Activated T-helper 1 cell treated with anti-CD3 and anti-CD28 coated beads, Interleukin-12 subunit alpha, Interleukin-12 subunit beta, Interleukin-2, Interleukin-4 antibody, amounts not matched to agents 30 ng/mL and 10 ng/mL and 1 ng/mL, durations not matched to agents 14 hours and 24 hours and 36 hours (primary cell): ENCODE results near the gene MPZL2. TPM values are rescaled to one million over a fixed set of nuclear protein-coding genes. Genes with fewer than 3 reads are reported as not detected.
"Not testable (repeated sequence)": the region's sequence is repeated elsewhere in the genome, so short reads cannot be mapped to it uniquely, and the experiment has no call there.

Experiments
- DNase-seq: peaks from one replicate; pipeline ENCODE4 v3.0.0; 2021; ENCODE audit warnings: low spot score
- H3K27ac Mint-ChIP-seq: one replicate; pipeline ENCODE4 v1.8.0; 2021; ENCODE audit warnings: mild to moderate bottlenecking, mixed read lengths
- H3K27me3 Mint-ChIP-seq: one replicate; pipeline ENCODE4 v1.8.0; 2022; ENCODE audit warnings: mild to moderate bottlenecking, moderate library complexity, mixed read lengths; ENCODE audit not compliant: insufficient read depth
- H3K36me3 Mint-ChIP-seq: one replicate; pipeline ENCODE4 v1.8.0; 2021; ENCODE audit warnings: low read depth, mixed read lengths
- H3K4me1 Mint-ChIP-seq: one replicate; pipeline ENCODE4 v1.8.0; 2021; ENCODE audit warnings: low read depth, mixed read lengths
- H3K4me3 Mint-ChIP-seq: one replicate; pipeline ENCODE4 v1.8.0; 2021; ENCODE audit warnings: mild to moderate bottlenecking, moderate library complexity, mixed read lengths
- H3K9me3 Mint-ChIP-seq: one replicate; pipeline ENCODE4 v1.8.0; 2021; ENCODE audit warnings: mixed read lengths
- intact Hi-C: fragments of 100-400 bp; cut with micrococcal nuclease; formaldehyde crosslinking; loops from one replicate; pipeline ENCODE4 v1.15.1; 2024
- total RNA-seq: library from RNA; stranded (reverse); gene quantifications from 2 replicates; pipeline ENCODE4 v1.2.3, GENCODE V29; 2022

The MPZL2 gene
- total RNA-seq, result 13.2 and 15.9 TPM in 2 replicates

- no peaks in the 10 kb centered on the region for H3K9me3 Mint-ChIP-seq
- H3K4me3 Mint-ChIP-seq, result peak within 1 kb of the TSS; percentile 80
- H3K27ac Mint-ChIP-seq, result peak within 1 kb of the TSS; percentile 41
- H3K36me3 Mint-ChIP-seq, result peaks cover 17% of the 10 kb centered on the region
- H3K27me3 Mint-ChIP-seq, result peaks cover 6% of the 10 kb centered on the region
- peaks cover 58% of the 10 kb centered on the region for H3K4me1 Mint-ChIP-seq
- no peak for DNase-seq
- intact Hi-C loops, result loop anchor here (1.0 to 2.0 kb wide), 2 partner anchors 12 to 13 kb away; partner anchors contain the start of gene MPZL3
These were observed at the start of gene MPZL2 for GRCh38 chr11:118263695-118264568. Gene MPZL2, minus strand, starts transcription at chr11:118264297. Its CDS starts 144 bp downstream, at chr11:118264153.

- no peak for DNase-seq
- H3K4me1 Mint-ChIP-seq, result peaks cover 79% of the 10 kb centered on the region
- no peak overlapping the region for H3K27ac Mint-ChIP-seq
- intact Hi-C loops, result no loop called here
- no peak overlapping the region for H3K4me3 Mint-ChIP-seq
- peaks cover 68% of the 10 kb centered on the region for H3K36me3 Mint-ChIP-seq
- no peaks in the 10 kb centered on the region for H3K27me3 Mint-ChIP-seq
- H3K9me3 Mint-ChIP-seq, result no peaks in the 10 kb centered on the region
These were observed 49.1 kb upstream of the MPZL2 start for GRCh38 chr11:118313242-118313641.

- Mint-ChIP-seq H3K27ac (peak overlapping the region; percentile 69), H3K4me3 (no peak overlapping the region), H3K36me3 (peaks cover 77% of the 10 kb centered on the region), H3K9me3 (no peaks in the 10 kb centered on the region), H3K27me3 (no peaks in the 10 kb centered on the region), H3K4me1 (peaks cover 81% of the 10 kb centered on the region)
- no peak for DNase-seq
- intact Hi-C loops, result no loop called here
These were observed 48.2 kb upstream of the MPZL2 start for GRCh38 chr11:118312328-118312727.

GRCh38 chr11:118311518-118311917, 47.4 kb upstream of the MPZL2 start:
- Mint-ChIP-seq H3K36me3 (peaks cover 80% of the 10 kb centered on the region), H3K4me3 (no peak overlapping the region), H3K27me3 (no peaks in the 10 kb centered on the region), H3K27ac (no peak overlapping the region), H3K9me3 (no peaks in the 10 kb centered on the region), H3K4me1 (peaks cover 81% of the 10 kb centered on the region)
- intact Hi-C loops, result no loop called here
- no peak for DNase-seq

GRCh38 chr11:118310781-118311485, 46.8 kb upstream of the MPZL2 start:
- Mint-ChIP-seq H3K36me3 (peaks cover 78% of the 10 kb centered on the region), H3K27ac (peak overlapping the region; percentile 32), H3K4me3 (no peak overlapping the region), H3K27me3 (no peaks in the 10 kb centered on the region), H3K4me1 (peaks cover 78% of the 10 kb centered on the region), H3K9me3 (no peaks in the 10 kb centered on the region)
- DNase-seq, result no peak
- intact Hi-C loops, result no loop called here

- H3K36me3 Mint-ChIP-seq, result peaks cover 76% of the 10 kb centered on the region
- intact Hi-C loops, result no loop called here
These were observed 46.2 kb upstream of the MPZL2 start for GRCh38 chr11:118310271-118310670.

GRCh38 chr11:118308995-118309528, 45.0 kb upstream of the MPZL2 start:
- H3K27ac Mint-ChIP-seq, result peak overlapping the region; percentile 88
- peak overlapping the region; percentile 49 for H3K4me3 Mint-ChIP-seq
- peaks cover 75% of the 10 kb centered on the region for H3K36me3 Mint-ChIP-seq
- H3K9me3 Mint-ChIP-seq, DNase-seq, H3K27me3 Mint-ChIP-seq: not testable (repeated sequence)
- intact Hi-C loops, result loop anchor here (5.0 kb wide), 4 partner anchors 178 to 492 kb away; partner anchors contain the start of genes IFT46 and IL10RA
- peaks cover 79% of the 10 kb centered on the region for H3K4me1 Mint-ChIP-seq

More at GRCh38 chr11:118310271-118310670, 46.2 kb upstream of the MPZL2 start:
- Mint-ChIP-seq H3K27ac (peak overlapping the region; percentile 72), H3K9me3 (no peaks in the 10 kb centered on the region), H3K27me3 (no peaks in the 10 kb centered on the region), H3K4me1 (peaks cover 75% of the 10 kb centered on the region), H3K4me3 (peak overlapping the region; percentile 43)
- no peak for DNase-seq

- no peaks in the 10 kb centered on the region for H3K9me3 Mint-ChIP-seq
- intact Hi-C loops, result loop anchor here (1.0 to 5.0 kb wide), 7 partner anchors 36 to 489 kb away; partner anchors contain the start of genes CD3D, IFT46 and IL10RA
- no peak for DNase-seq
These were observed 42.5 kb upstream of the MPZL2 start for GRCh38 chr11:118306556-118306955.

GRCh38 chr11:118305726-118306125, 41.6 kb upstream of the MPZL2 start:
- peaks cover 51% of the 10 kb centered on the region for H3K36me3 Mint-ChIP-seq
- intact Hi-C loops, result loop anchor here (1.0 to 5.0 kb wide), 10 partner anchors 9 to 488 kb away; partner anchors contain the start of genes ATP5MG, CD3D, IFT46 and IL10RA
- peak; percentile 38 for DNase-seq

More at GRCh38 chr11:118306556-118306955, 42.5 kb upstream of the MPZL2 start:
- H3K4me1 Mint-ChIP-seq, result peaks cover 70% of the 10 kb centered on the region
- H3K36me3 Mint-ChIP-seq, result peaks cover 57% of the 10 kb centered on the region
- no peaks in the 10 kb centered on the region for H3K27me3 Mint-ChIP-seq
- H3K4me3 Mint-ChIP-seq, result peak overlapping the region; percentile 99
- H3K27ac Mint-ChIP-seq, result peak overlapping the region; percentile 88

GRCh38 chr11:118304568-118305248, 40.6 kb upstream of the MPZL2 start, which contains the start of gene CD3E:
Gene CD3E, plus strand, starts transcription at chr11:118304730. Its CDS starts 223 bp downstream, at chr11:118304953.
- H3K4me1 Mint-ChIP-seq, result peaks cover 62% of the 10 kb centered on the region
- intact Hi-C loops, result loop anchor here (1.0 to 5.0 kb wide), 9 partner anchors 8 to 487 kb away; partner anchors contain the start of genes ATP5MG, IFT46, IL10RA and UBE4A

More at GRCh38 chr11:118305726-118306125, 41.6 kb upstream of the MPZL2 start:
- Mint-ChIP-seq H3K4me3 (peak overlapping the region; percentile 99), H3K9me3 (no peaks in the 10 kb centered on the region), H3K27ac (peak overlapping the region; percentile 98), H3K27me3 (no peaks in the 10 kb centered on the region), H3K4me1 (peaks cover 64% of the 10 kb centered on the region)

GRCh38 chr11:118304227-118304567, 40.1 kb upstream of the MPZL2 start:
- no peak for DNase-seq
- no peaks in the 10 kb centered on the region for H3K27me3 Mint-ChIP-seq
- H3K27ac Mint-ChIP-seq, result peak overlapping the region; percentile 98
- H3K36me3 Mint-ChIP-seq, result peaks cover 42% of the 10 kb centered on the region
- intact Hi-C loops, result loop anchor here (1.0 to 2.0 kb wide), 3 partner anchors 53 to 135 kb away; partner anchors contain the start of gene UBE4A
- H3K4me1 Mint-ChIP-seq, result peaks cover 57% of the 10 kb centered on the region
- H3K4me3 Mint-ChIP-seq, result peak overlapping the region; percentile 99
- no peaks in the 10 kb centered on the region for H3K9me3 Mint-ChIP-seq

More at GRCh38 chr11:118304568-118305248, 40.6 kb upstream of the MPZL2 start, which contains the start of gene CD3E:
- H3K36me3 Mint-ChIP-seq, result peaks cover 47% of the 10 kb centered on the region
- peak within 1 kb of the TSS; percentile 99 for H3K4me3 Mint-ChIP-seq
- peak; percentile 60 for DNase-seq
- peak within 1 kb of the TSS; percentile 98 for H3K27ac Mint-ChIP-seq
- H3K27me3 Mint-ChIP-seq, result no peaks in the 10 kb centered on the region
- H3K9me3 Mint-ChIP-seq, result no peaks in the 10 kb centered on the region
